A673 (cell line): ENCODE measurements around the gene PROK2. TPM values are rescaled to one million over a fixed set of nuclear protein-coding genes. Genes with fewer than 3 reads are reported as not detected.

Experiments
- BruUV-seq: library from RNA; stranded (reverse); fragments of 400-500 nt; replicated peaks from 2 replicates; lab custom pipeline; 2021; lab: Mats Ljungman, UMichigan
- CTCF ChIA-PET: fragments of 300-600 bp; sonication (Branson Sonifier 250); formaldehyde crosslinking; loops from one replicate; lab custom pipeline; 2022; ENCODE audit warnings: antibody characterized with exemption; lab: Charles Lee
- POLR2A ChIA-PET: fragments of 300-600 bp; sonication (Branson Sonifier 250); formaldehyde crosslinking; loops from one replicate; lab custom pipeline; 2022; ENCODE audit warnings: antibody characterized with exemption; ENCODE audit not compliant: low non-redundant PET; lab: Charles Lee
- DNase-seq: peaks from one replicate; pipeline ENCODE4 v3.0.0-alpha.2; 2015; ENCODE audit warnings: low spot score
- H3K27ac ChIP-seq: fragments of 200-600 bp; sonication (generic); 2 replicates; pipeline ENCODE4 v1.5.1; 2016; ENCODE audit warnings: mixed run types, low read depth, mild to moderate bottlenecking, mixed read lengths, antibody characterized with exemption, low read length; ENCODE audit not compliant: poor library complexity, severe bottlenecking
- H3K27me3 ChIP-seq: fragments of 200-600 bp; sonication (generic); replicated peaks from 2 replicates; pipeline ENCODE4 v1.6.1; 2017; ENCODE audit warnings: mixed run types, low read depth, mild to moderate bottlenecking, mixed read lengths, antibody characterized with exemption, low read length; ENCODE audit not compliant: insufficient read depth, poor library complexity
- H3K36me3 ChIP-seq: fragments of 200-600 bp; sonication (generic); 2 replicates; pipeline ENCODE4 v1.6.1; 2016; ENCODE audit warnings: mixed run types, mild to moderate bottlenecking, mixed read lengths, antibody characterized with exemption, low read length; ENCODE audit not compliant: insufficient read depth, poor library complexity, severe bottlenecking
- H3K4me1 ChIP-seq: fragments of 200-600 bp; sonication (generic); 2 replicates; pipeline ENCODE4 v1.6.1; 2017; ENCODE audit warnings: mixed run types, mild to moderate bottlenecking, mixed read lengths, antibody characterized with exemption, low read length; ENCODE audit not compliant: insufficient read depth, poor library complexity, severe bottlenecking
- H3K4me3 ChIP-seq: fragments of 200-600 bp; sonication (generic); 2 replicates; pipeline ENCODE4 v1.5.1; 2016; ENCODE audit warnings: low read depth, mixed run types, mild to moderate bottlenecking, mixed read lengths, low read length; ENCODE audit not compliant: poor library complexity, severe bottlenecking
- H3K9me3 ChIP-seq: fragments of 200-600 bp; sonication (generic); 2 replicates; pipeline ENCODE4 v1.6.1; 2016; ENCODE audit warnings: mixed run types, low read depth, mild to moderate bottlenecking, mixed read lengths, antibody characterized with exemption, low read length; ENCODE audit not compliant: poor library complexity, severe bottlenecking
- CTCF ChIP-seq: fragments of 300-800, 200-600 bp; sonication (generic); conservative IDR thresholded peaks from 2 replicates; pipeline ENCODE4 v1.5.1; 2017; ENCODE audit warnings: low read depth, mild to moderate bottlenecking, antibody characterized with exemption, low read length, moderate library complexity, mixed read lengths
- EZH2 ChIP-seq: fragments of 200-600 bp; sonication (generic); IDR thresholded peaks from 2 replicates; pipeline ENCODE4 v1.6.1; 2017; ENCODE audit warnings: borderline replicate concordance, low read depth, mild to moderate bottlenecking, mixed read lengths, antibody characterized with exemption, low read length; ENCODE audit not compliant: poor library complexity, severe bottlenecking
- intact Hi-C: fragments of 100-400 bp; cut with micrococcal nuclease; formaldehyde crosslinking; loops from one replicate; pipeline ENCODE4 v1.10.0; 2022; ENCODE audit not compliant: unreplicated experiment
- total RNA-seq: library from RNA; stranded (reverse); gene quantifications from 2 replicates; pipeline ENCODE4 v1.2.3, GENCODE V29; 2021

PROK2 gene
- total RNA-seq, 1 experiment from 2014 or later = 1.6 TPM

GRCh38 chr3:71732637-71733036 lies 52.3 kb downstream of the PROK2 start:
- ChIA-PET CTCF (no interaction called here), POLR2A (no interaction called here)
- H3K4me1 ChIP-seq = no peaks in the 10 kb centered on the region
- no peak overlapping the region for H3K27ac ChIP-seq
- DNase-seq = no peak
- no peaks in the 10 kb centered on the region for H3K36me3 ChIP-seq
- no peak overlapping the region for H3K4me3 ChIP-seq
- intact Hi-C loops = loop anchor here (5.0 kb wide), 1 partner anchor 125 kb away; no protein-coding TSS in a partner anchor
- H3K27me3 ChIP-seq = no peaks in the 10 kb centered on the region
- TF ChIP-seq EZH2 (no peak), CTCF (no peak)
- no peaks in the 10 kb centered on the region for H3K9me3 ChIP-seq
- no TSS peak for BruUV-seq

GRCh38 chr3:71728632-71729342 lies 56.2 kb downstream of the PROK2 start:
- H3K27me3 ChIP-seq = no peaks in the 10 kb centered on the region
- H3K36me3 ChIP-seq = no peaks in the 10 kb centered on the region
- H3K4me3 ChIP-seq = no peak overlapping the region
- no peaks in the 10 kb centered on the region for H3K4me1 ChIP-seq
- H3K9me3 ChIP-seq = no peaks in the 10 kb centered on the region
- ChIA-PET POLR2A (no interaction called here), CTCF (no interaction called here)
- no peak overlapping the region for H3K27ac ChIP-seq
- TF ChIP-seq EZH2 (no peak), CTCF (no peak)
- no TSS peak for BruUV-seq
- DNase-seq = peak; percentile 21
- intact Hi-C loops = loop anchor here (10.0 kb wide), 2 partner anchors 1096 to 1356 kb away; no protein-coding TSS in a partner anchor

- CTCF ChIA-PET = no interaction called here
- no peak for DNase-seq
- POLR2A ChIA-PET = no interaction called here
- BruUV-seq = no TSS peak
- Histone ChIP-seq H3K36me3 (no peaks in the 10 kb centered on the region), H3K27ac (no peak overlapping the region), H3K4me1 (no peaks in the 10 kb centered on the region), H3K27me3 (no peaks in the 10 kb centered on the region), H3K9me3 (no peaks in the 10 kb centered on the region), H3K4me3 (no peak overlapping the region)
- TF ChIP-seq CTCF = no peak
- no peak for TF ChIP-seq EZH2
- intact Hi-C loops = loop anchor here (10.0 kb wide), 2 partner anchors 1099 to 1359 kb away; no protein-coding TSS in a partner anchor
Measured at GRCh38 chr3:71726146-71726545, 58.8 kb downstream of the PROK2 start.
